GM21529 (cell line): ENCODE data around the gene TMEM164.

ENCODE experiments used
- ATAC-seq: cut with Tn5 transposase; IDR thresholded peaks from one replicate; pipeline ENCODE4 v1.9.1; 2021; ENCODE audit not compliant: unreplicated experiment

The TMEM164 gene

DNA sequence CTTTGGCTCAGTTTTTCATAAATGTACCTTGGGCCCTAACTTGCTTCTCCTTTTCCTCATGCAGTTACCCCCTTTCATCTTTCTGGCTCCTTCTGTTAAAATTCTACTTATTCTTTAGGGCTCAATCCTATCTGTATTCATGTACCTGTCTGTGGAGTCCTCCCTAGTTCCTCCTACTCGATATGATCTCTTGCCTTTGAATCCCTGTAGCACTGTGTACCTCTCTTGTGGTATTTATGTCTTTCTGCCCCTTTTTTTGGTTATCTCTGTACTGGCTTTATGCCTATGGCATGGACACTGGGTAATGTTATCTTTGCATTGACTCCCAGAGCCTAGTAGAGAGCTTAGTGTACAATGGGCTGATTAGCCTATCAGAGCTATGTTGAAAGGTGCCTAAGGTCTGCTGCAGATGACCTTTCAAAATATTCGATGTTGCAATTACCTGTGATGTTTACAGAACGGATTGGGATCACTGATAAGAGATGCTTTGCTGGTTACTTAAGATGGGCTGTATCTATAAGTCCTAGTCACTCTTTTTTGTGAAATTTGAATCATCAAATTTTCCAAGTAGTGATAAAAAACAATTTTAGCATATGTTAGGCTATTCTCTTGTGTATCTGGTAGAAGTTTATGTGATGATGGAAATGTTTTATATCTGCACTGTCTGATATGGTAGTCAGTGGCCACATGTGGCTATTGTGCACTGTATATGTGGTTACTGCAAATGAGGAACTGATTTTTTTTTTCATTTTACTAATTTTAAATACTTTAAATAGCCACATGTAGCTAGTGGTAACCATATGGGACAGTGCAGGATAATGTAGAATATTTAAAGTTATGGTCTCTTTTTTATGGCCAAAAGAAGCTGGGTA, 33.5 kb downstream of the TMEM164 start:
- ATAC-seq = no peak

DNA sequence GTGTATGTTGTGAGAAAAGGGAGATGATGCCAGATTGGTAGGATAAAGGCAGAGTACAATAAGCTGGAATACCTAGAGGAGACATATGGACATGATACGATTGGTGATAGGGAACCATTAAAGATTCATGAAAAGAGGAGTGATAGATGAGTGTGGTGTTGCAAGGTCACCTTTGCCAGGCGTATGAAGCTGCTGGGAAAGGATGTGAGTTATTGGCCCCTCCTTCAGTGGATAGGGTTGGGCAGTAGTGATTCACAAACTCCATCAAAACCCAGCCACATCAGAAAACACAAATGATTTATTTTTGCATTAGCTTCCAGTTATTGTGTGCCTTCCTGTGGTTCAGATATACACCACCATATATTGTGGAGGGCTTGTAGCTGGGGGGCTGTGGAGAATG, 34.3 kb downstream of the TMEM164 start:
- no peak for ATAC-seq

DNA sequence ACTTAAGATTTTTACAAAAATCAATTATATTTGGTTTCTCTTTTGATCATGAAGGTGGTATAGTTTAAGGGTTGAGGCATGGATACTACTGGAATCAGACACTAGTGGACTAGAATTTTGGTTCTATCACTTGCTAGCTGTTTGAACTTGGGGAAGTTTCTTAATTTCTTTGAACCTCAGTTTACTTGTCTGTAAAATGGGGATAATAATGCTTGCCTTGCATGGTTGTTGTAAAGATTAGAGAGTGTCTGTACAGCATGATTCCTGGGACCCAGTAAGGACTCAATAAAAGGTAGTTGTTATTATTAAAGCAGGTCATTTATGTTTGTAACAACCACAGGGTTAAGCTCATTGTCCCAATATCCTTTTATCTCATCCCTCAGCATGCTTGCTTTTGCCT, 36.0 kb downstream of the TMEM164 start:
- no peak for ATAC-seq

GRCh38 chrX:110041980-110042379, 39.1 kb downstream of the TMEM164 start:
- ATAC-seq = no peak

DNA sequence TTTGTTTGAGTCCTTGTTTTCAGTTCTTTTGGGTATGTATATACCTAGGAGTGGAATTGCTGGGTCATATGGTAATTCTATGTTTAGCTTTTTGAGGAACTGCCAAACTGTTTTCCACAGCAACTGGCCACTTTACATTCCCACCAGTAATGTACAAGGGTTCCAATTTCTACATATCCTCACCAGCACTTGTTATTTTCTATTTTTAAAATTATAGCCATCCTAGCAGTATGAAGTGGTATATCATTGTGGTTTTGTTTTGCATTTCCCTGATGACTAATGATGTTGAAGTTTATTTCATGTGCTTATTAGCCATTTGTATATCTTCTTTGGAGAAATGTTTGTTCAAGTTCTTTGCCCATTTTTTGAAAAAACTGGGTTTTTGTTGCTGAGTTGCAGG, 39.6 kb downstream of the TMEM164 start:
- no peak for ATAC-seq

GRCh38 chrX:110043506-110043905, 40.6 kb downstream of the TMEM164 start:
- ATAC-seq = no peak

- ATAC-seq = no peak
Observed at GRCh38 chrX:110044346-110045249, 41.7 kb downstream of the TMEM164 start.

GRCh38 chrX:110045421-110045820, 42.5 kb downstream of the TMEM164 start:
- no peak for ATAC-seq

DNA sequence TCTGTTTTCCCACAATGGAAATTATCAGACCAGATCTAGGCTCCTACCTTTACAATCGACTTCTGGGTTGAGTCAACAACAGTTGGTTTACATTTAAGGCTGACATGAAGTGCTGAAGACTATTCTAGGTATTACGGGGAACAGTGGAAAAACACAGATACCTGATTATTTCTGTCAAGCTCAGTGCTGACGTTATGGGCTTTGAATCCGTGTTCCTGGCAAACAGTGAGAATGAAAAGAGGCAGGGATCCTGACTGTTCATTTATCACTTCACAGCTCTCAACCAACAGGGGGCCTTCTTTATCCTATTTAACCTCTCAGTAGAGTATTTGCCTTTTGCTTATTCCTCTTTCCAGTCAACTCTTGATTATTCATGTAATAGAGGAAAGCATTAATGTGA, 43.1 kb downstream of the TMEM164 start:
- ATAC-seq = no peak

- ATAC-seq = no peak
Observed at GRCh38 chrX:110046971-110047370, 44.1 kb downstream of the TMEM164 start.

DNA sequence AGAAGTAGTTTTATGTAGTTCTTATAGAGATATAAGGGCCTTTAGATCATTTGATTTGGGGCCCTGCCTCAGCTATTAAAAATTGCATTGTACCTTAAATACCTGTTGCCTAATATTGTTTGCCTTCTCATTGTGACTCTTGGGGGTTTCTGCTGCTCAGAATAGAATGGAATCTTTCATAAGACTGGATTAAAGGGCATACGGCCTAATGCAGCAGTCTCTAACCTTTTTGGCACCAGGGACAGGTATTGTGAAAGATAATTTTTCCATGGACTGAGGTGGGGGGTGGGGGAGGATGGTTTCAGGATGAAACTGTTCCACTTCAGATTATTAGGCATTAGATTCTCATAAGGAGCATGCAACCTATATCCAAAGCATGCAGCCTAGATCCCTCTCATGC, 46.2 kb downstream of the TMEM164 start:
- no peak for ATAC-seq

GRCh38 chrX:110050386-110050785, 47.5 kb downstream of the TMEM164 start:
- ATAC-seq = no peak

DNA sequence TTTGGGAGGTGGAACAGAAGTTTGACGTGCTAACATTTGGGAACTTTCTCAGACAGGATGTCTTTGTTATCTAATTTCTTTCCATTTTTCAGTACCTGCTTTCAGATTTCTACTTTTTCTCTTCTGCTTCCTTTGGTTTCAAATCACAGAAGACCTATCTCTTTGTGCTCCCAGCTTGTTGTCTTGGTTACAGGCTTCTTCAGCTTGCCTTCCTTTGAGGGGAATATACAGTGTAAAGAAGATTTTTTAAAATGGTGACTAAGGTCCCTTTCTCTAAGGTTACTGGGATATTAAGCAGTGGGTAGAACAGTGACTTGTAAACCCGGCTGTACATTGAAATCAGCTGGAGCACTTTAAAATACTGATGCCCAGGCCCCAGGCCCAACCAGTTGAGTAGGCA, 48.0 kb downstream of the TMEM164 start:
- no peak for ATAC-seq

- ATAC-seq = no peak
Observed at GRCh38 chrX:110051559-110051958, 48.6 kb downstream of the TMEM164 start.

- ATAC-seq = no peak
Observed at GRCh38 chrX:110052303-110052702, 49.4 kb downstream of the TMEM164 start.

- ATAC-seq = no peak
Observed at GRCh38 chrX:110053453-110053852, 50.5 kb downstream of the TMEM164 start.

GRCh38 chrX:110055616-110056015, 52.7 kb downstream of the TMEM164 start:
- no peak for ATAC-seq

GRCh38 chrX:110056419-110056818, 53.5 kb downstream of the TMEM164 start:
- ATAC-seq = no peak

DNA sequence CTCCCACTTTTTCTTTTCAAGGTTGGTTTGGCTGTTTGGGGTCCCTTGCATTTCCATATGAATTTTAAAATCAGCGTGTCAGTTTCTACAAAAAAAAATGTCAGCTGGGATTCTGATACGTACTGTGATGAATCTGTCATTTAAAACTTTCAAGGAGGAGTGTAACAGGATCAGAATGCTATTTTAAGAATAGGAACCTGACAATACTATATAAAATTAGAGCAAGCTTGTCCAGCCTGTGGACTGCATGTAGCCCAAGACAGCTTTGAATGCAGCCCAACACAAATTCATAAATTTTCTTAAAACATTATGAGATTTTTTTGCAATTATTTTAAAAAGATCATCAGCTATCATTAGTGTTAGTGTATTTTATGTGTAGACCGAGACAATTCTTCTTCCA, 56.5 kb downstream of the TMEM164 start:
- ATAC-seq = no peak

DNA sequence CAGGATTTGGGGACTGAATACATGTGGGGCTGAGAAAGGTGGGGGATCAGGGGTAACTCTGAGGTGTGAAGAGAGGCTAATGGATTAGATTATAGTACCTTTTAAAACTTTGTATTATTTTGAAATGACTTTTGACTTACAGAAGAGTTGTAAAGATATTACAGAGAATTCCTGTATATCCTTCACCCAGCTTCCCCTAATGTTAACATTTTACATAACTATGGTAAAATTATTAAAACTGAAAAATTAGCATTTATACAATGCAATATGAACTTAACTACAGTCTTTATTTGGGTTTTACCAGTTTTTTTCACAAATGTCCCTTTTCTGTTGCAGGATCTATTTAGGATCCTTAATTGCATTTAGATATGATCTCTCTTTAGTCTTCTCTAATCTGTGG, 57.4 kb downstream of the TMEM164 start:
- no peak for ATAC-seq

- no peak for ATAC-seq
Observed at GRCh38 chrX:110060846-110061537, 58.1 kb downstream of the TMEM164 start.
